ENCODE results near the gene RSF1. TPM values are rescaled to one million over a fixed set of nuclear protein-coding genes. Genes with fewer than 3 reads are reported as not detected.
"Not testable (repeated sequence)": the region's sequence is repeated elsewhere in the genome, so short reads cannot be mapped to it uniquely, and the experiment has no call there.

RSF1 gene
- total RNA-seq, 2 donors from 2014 or later: 25.5 to 46.2 TPM

DNA sequence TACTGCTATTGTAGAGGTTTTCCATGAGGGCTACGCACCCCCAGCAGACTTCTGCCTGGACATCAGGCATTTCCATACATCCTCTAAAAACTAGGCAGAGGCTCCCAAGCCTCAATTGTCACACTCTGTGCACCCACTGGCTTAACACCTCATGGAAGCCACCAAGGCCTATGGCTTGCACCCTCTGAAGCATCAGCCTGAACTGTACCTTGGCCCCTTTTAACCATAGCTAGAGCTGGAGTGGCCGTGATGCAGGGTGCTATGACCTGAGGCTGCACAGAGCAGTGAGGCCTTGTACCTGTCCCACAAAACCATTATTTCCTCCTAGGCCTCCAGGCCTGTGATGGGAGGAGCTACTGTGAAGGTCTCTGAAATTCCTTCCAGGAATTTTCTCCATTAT, 34.3 kb upstream of the RSF1 start:
- Histone ChIP-seq H3K27me3 (replicated peaks; ENCODE audit: insufficient read depth) (no peaks in the 10 kb centered on the region), H3K36me3 (no peaks in the 10 kb centered on the region), H3K4me3 (no peak overlapping the region), H3K9me3 (no peaks in the 10 kb centered on the region), H3K27ac (no peak overlapping the region), H3K4me1 (replicated peaks) (no peaks in the 10 kb centered on the region)
- no peak for TF ChIP-seq POLR2A (IDR thresholded peaks at IDR 0.05)
- TF ChIP-seq, protein P1, sequence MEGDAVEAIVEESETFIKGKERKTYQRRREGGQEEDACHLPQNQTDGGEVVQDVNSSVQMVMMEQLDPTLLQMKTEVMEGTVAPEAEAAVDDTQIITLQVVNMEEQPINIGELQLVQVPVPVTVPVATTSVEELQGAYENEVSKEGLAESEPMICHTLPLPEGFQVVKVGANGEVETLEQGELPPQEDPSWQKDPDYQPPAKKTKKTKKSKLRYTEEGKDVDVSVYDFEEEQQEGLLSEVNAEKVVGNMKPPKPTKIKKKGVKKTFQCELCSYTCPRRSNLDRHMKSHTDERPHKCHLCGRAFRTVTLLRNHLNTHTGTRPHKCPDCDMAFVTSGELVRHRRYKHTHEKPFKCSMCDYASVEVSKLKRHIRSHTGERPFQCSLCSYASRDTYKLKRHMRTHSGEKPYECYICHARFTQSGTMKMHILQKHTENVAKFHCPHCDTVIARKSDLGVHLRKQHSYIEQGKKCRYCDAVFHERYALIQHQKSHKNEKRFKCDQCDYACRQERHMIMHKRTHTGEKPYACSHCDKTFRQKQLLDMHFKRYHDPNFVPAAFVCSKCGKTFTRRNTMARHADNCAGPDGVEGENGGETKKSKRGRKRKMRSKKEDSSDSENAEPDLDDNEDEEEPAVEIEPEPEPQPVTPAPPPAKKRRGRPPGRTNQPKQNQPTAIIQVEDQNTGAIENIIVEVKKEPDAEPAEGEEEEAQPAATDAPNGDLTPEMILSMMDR (IDR thresholded peaks at IDR 0.05): no peak
- TF ChIP-seq POLR2AphosphoS5 (IDR thresholded peaks at IDR 0.05): no peak
- intact Hi-C loops (cut with DNase I): no loop called here
- DNase-seq (ENCODE audit: low spot score): no peak
- 96% methylated on average over 2 of the region's 2 CpGs for WGBS

- DNase-seq (ENCODE audit: low spot score): no peak
- intact Hi-C loops (cut with DNase I): no loop called here
- Histone ChIP-seq H3K4me1 (replicated peaks) (no peaks in the 10 kb centered on the region), H3K4me3 (no peak overlapping the region), H3K36me3 (no peaks in the 10 kb centered on the region), H3K27ac (no peak overlapping the region), H3K27me3 (replicated peaks; ENCODE audit: insufficient read depth) (no peaks in the 10 kb centered on the region), H3K9me3 (no peaks in the 10 kb centered on the region)
- WGBS: 63% methylated on average over 1 of the region's 1 CpG
- no peak for TF ChIP-seq POLR2AphosphoS5 (IDR thresholded peaks at IDR 0.05)
- no peak for TF ChIP-seq POLR2A (IDR thresholded peaks at IDR 0.05)
- TF ChIP-seq, protein P1 (IDR thresholded peaks at IDR 0.05): no peak
Observed at GRCh38 chr11:77851503-77851902, 31.0 kb upstream of the RSF1 start.

DNA sequence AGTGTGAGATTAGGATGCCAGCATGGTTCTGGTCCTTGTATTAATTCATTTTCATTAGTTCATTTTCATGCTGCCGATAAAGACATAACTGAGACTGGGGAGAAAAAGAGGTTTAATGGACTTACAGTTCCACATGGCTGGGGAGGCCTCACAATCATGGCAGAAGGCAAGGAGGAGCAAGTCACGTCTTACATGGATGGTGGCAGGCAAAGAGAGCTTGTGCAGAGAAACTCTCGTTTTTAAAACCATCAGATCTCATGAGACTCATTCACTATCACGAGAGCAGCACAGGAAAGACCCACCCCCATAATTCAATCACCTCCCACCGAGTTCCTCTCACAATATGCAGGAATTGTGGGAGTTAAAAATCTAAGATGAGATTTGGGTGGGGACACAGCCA, 23.2 kb upstream of the RSF1 start:
- H3K36me3 ChIP-seq; H3K27me3 ChIP-seq (replicated peaks; ENCODE audit: insufficient read depth); H3K4me1 ChIP-seq (replicated peaks); DNase-seq (ENCODE audit: low spot score); H3K9me3 ChIP-seq; H3K27ac ChIP-seq; intact Hi-C loops (cut with DNase I); H3K4me3 ChIP-seq: not testable (repeated sequence)
- WGBS: 92% methylated on average over 5 of the region's 5 CpGs

GRCh38 chr11:77842441-77843121, 22.1 kb upstream of the RSF1 start:
- no peak for DNase-seq (ENCODE audit: low spot score)

GRCh38 chr11:77833302-77833701, 12.8 kb upstream of the RSF1 start:
- Histone ChIP-seq H3K4me3 (no peak overlapping the region), H3K27me3 (replicated peaks; ENCODE audit: insufficient read depth) (no peaks in the 10 kb centered on the region), H3K4me1 (replicated peaks) (no peaks in the 10 kb centered on the region), H3K36me3 (no peaks in the 10 kb centered on the region), H3K9me3 (no peaks in the 10 kb centered on the region), H3K27ac (no peak overlapping the region)
- WGBS: 93% methylated on average over 4 of the region's 4 CpGs
- intact Hi-C loops (cut with DNase I): no loop called here
- no peak for TF ChIP-seq POLR2AphosphoS5 (IDR thresholded peaks at IDR 0.05)
- TF ChIP-seq, protein P1 (IDR thresholded peaks at IDR 0.05): no peak
- TF ChIP-seq POLR2A (IDR thresholded peaks at IDR 0.05): no peak
- no peak for DNase-seq (ENCODE audit: low spot score)

More at GRCh38 chr11:77842441-77843121, 22.1 kb upstream of the RSF1 start:
- H3K36me3 ChIP-seq: no peaks in the 10 kb centered on the region
- H3K9me3 ChIP-seq: no peaks in the 10 kb centered on the region
- WGBS: 89% methylated on average over 1 of the region's 1 CpG
- H3K4me3 ChIP-seq: no peak overlapping the region
- TF ChIP-seq, protein P1 (IDR thresholded peaks at IDR 0.05): no peak
- intact Hi-C loops (cut with DNase I): no loop called here
- no peak overlapping the region for H3K27ac ChIP-seq
- H3K27me3 ChIP-seq (replicated peaks; ENCODE audit: insufficient read depth): no peaks in the 10 kb centered on the region
- H3K4me1 ChIP-seq (replicated peaks): no peaks in the 10 kb centered on the region
